GM11168 (cell line): ENCODE measurements around the gene OR5H14.
"Not testable (repeated sequence)": the region's sequence is repeated elsewhere in the genome, so short reads cannot be mapped to it uniquely, and the experiment has no call there.

Experiments used
- in situ Hi-C: fragments of 300-500 bp; cut with MboI; formaldehyde crosslinking; loops from one replicate; pipeline ENCODE4 v1.12.0; 2022; ENCODE audit warnings: low sequenced_read_pairs; ENCODE audit not compliant: unreplicated experiment

The OR5H14 gene

GRCh38 chr3:98147179-98147578 is at the start of gene OR5H14:
TSS of gene OR5H14 (plus strand) at chr3:98147479. CDS start at chr3:98149386, 1,907 bp downstream.
- in situ Hi-C loops: no loop called here

GRCh38 chr3:98099848-98100247 is 47.4 kb upstream of the OR5H14 start:
- in situ Hi-C loops: no loop called here

GRCh38 chr3:98108162-98108561 is 39.1 kb upstream of the OR5H14 start:
- in situ Hi-C loops: no loop called here

GRCh38 chr3:98109807-98110549 is 37.3 kb upstream of the OR5H14 start:
- in situ Hi-C loops: no loop called here

GRCh38 chr3:98110550-98110908 is 36.8 kb upstream of the OR5H14 start:
- in situ Hi-C loops: no loop called here

- in situ Hi-C loops: no loop called here
These were observed 33.0 kb upstream of the OR5H14 start for GRCh38 chr3:98114264-98114663.

- in situ Hi-C loops: no loop called here
These were observed 31.6 kb upstream of the OR5H14 start for GRCh38 chr3:98115717-98116116.

GRCh38 chr3:98130421-98130820 is 16.9 kb upstream of the OR5H14 start, which contains the start of gene OR5H1:
TSS of gene OR5H1 (plus strand) at chr3:98130721. CDS start at chr3:98132698, 1,977 bp downstream.
- in situ Hi-C loops: no loop called here

GRCh38 chr3:98136631-98137030 is 10.6 kb upstream of the OR5H14 start:
- in situ Hi-C loops: no loop called here

- in situ Hi-C loops: not testable (repeated sequence)
These were observed 9.3 kb upstream of the OR5H14 start for GRCh38 chr3:98137826-98138557.

- in situ Hi-C loops: loop anchor here (5.0 kb wide), 1 partner anchor 42 kb away; no protein-coding TSS in a partner anchor
These were observed 6.7 kb upstream of the OR5H14 start for GRCh38 chr3:98140531-98140930.

- in situ Hi-C loops: no loop called here
These were observed 1.5 kb downstream of the OR5H14 start for GRCh38 chr3:98148751-98149150.

GRCh38 chr3:98149456-98149855 is 2.2 kb downstream of the OR5H14 start:
- in situ Hi-C loops: not testable (repeated sequence)

- in situ Hi-C loops: no loop called here
These were observed 4.0 kb downstream of the OR5H14 start for GRCh38 chr3:98151241-98151640.

GRCh38 chr3:98166396-98166795 is 19.1 kb downstream of the OR5H14 start, which contains the start of gene OR5H15:
TSS of gene OR5H15 (plus strand) at chr3:98166696. CDS start at chr3:98168700, 2,004 bp downstream.
- in situ Hi-C loops: no loop called here

GRCh38 chr3:98171071-98171470 is 23.8 kb downstream of the OR5H14 start:
- in situ Hi-C loops: no loop called here

- in situ Hi-C loops: no loop called here
These were observed 25.3 kb downstream of the OR5H14 start for GRCh38 chr3:98172621-98173020.

GRCh38 chr3:98180319-98180890 is 33.1 kb downstream of the OR5H14 start:
- in situ Hi-C loops: loop anchor here (5.0 to 25.0 kb wide), 2 partner anchors 38 to 157 kb away; no protein-coding TSS in a partner anchor

GRCh38 chr3:98182196-98182595 is 34.9 kb downstream of the OR5H14 start:
- in situ Hi-C loops: loop anchor here (5.0 to 25.0 kb wide), 2 partner anchors 40 to 155 kb away; no protein-coding TSS in a partner anchor

- in situ Hi-C loops: loop anchor here (25.0 kb wide), 1 partner anchor 152 kb away; no protein-coding TSS in a partner anchor
These were observed 37.9 kb downstream of the OR5H14 start for GRCh38 chr3:98185180-98185579.

- in situ Hi-C loops: loop anchor here (25.0 kb wide), 1 partner anchor 149 kb away; no protein-coding TSS in a partner anchor
These were observed 41.3 kb downstream of the OR5H14 start for GRCh38 chr3:98188545-98188944.
